Hematopoietic multipotent progenitor cell (in vitro differentiated cells): ENCODE data around the gene AKAP12. TPM values are rescaled to one million over a fixed set of nuclear protein-coding genes. Genes with fewer than 3 reads are reported as not detected.
"Not testable (repeated sequence)": the region's sequence is repeated elsewhere in the genome, so short reads cannot be mapped to it uniquely, and the experiment has no call there.

Source experiments
- DNase-seq, 3 donors: peaks; one replicate each; pipeline ENCODE4 v3.0.0-alpha.2; 2011 to 2015; ENCODE audit warnings: low read depth in 2 of 3, low spot score in 2 of 3
- total RNA-seq: library from RNA; depleted of rRNA; stranded (reverse); fragments of >200 nt; gene quantifications from one replicate; pipeline ENCODE4 v1.2.3, GENCODE V29; 2012

Gene AKAP12
- total RNA-seq, 1 donor = 0.27 TPM

DNA sequence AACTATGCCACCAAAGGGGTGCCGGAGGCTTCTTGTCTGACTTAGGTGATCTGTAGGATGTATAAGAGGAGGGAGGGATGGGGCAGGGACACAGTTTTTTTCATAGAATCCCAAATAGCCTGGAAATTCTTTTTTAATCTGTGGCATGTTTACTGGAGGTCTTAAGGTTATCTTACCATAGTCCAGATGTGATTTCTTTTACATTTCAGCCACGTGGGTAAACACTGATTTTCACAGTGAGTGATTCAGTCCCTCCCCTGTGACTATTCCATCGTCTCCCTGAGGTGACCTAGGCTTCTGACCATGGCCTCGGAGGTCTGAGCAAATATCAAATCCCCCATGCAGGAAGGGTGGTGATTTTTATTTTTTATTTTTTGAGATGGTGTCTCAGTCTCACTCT, 67.7 kb downstream of the AKAP12 start:
- no peak for DNase-seq

- DNase-seq = no peak
Measured at GRCh38 chr6:151309619-151310018, 69.9 kb downstream of the AKAP12 start.

DNA sequence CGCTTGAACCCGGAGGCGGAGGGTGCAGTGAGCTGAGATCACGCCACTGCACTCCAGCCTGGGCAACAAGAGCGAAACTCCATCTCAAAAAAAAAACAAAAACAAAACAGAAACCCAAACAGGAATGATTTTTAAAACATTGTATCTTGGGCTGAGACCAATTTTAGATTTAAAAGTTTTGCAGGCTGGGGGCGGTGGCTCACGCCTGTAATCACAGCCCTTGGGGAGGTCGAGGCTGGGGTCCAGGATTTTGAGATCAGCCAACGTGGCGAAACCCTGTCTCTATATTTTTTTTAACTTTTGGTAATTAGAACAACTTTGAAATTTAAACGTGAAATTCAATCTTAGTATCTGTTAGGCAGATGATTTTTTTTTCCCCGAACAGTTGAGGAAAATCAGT, 70.5 kb downstream of the AKAP12 start:
- no peak for DNase-seq

DNA sequence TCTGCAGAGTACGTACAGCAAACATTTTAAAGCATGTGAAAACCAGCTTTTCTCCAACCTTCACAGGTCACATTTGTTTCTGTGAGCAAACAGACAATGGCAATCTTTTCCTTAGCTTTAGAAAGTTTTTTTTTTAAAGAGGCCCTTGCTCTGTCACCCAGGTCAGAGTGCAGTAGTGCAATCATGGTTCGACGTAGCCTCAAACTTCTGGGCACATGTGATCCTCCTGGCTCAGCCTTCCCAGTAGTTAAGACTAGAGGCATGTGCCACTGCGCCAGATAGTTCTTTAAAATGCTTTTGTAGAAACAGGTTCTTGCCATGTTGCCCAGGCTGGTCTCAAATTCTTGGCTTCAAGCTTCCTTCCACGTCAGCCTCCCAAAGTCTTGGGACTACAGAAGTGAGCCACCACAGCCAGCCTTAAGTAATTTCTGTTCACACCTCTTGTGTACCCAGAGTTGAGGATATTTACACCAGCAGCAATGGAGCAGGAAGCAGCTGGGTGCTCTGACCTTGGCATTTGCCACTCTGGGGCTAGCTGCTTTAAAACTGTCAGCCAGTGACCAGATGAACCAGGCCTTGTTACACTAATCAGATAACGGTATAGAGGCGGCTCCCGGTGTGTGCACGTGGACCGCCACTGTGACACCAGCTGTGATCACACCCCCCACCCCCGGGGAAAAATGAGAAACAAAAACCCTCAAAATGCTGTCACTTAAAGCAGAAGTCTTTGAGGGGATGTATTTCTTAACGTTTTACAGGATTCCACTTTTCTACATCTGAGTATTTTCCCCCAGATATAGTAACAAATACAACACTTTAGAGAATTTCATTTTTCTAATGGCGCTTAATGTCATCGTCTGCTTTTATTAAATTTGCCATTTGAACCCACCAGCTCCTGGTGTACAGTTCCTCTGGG, 71.3 kb downstream of the AKAP12 start:
- DNase-seq = no peak

DNA sequence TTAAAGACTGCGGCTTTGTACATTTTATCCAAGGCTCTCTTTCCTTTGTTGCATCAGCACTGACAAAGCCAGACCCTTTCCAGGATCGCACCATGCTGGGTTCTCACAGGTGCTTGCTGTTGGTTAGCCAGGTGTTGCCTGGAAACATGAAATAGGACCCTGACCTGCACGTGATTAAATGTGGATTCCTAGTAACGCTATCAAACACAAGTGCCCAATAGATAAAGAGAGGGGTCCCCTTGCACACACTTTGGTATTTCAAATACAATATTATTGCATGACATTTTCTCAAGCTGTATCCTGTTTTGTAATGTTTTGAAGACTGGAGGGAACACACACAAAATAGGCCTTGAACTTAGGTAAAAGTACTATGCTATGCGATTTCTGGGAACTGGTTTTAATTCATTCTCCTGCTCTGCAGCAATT, 73.3 kb downstream of the AKAP12 start:
- DNase-seq = no peak

- not testable (repeated sequence) for DNase-seq
Measured at GRCh38 chr6:151315661-151316060, 75.9 kb downstream of the AKAP12 start.

DNA sequence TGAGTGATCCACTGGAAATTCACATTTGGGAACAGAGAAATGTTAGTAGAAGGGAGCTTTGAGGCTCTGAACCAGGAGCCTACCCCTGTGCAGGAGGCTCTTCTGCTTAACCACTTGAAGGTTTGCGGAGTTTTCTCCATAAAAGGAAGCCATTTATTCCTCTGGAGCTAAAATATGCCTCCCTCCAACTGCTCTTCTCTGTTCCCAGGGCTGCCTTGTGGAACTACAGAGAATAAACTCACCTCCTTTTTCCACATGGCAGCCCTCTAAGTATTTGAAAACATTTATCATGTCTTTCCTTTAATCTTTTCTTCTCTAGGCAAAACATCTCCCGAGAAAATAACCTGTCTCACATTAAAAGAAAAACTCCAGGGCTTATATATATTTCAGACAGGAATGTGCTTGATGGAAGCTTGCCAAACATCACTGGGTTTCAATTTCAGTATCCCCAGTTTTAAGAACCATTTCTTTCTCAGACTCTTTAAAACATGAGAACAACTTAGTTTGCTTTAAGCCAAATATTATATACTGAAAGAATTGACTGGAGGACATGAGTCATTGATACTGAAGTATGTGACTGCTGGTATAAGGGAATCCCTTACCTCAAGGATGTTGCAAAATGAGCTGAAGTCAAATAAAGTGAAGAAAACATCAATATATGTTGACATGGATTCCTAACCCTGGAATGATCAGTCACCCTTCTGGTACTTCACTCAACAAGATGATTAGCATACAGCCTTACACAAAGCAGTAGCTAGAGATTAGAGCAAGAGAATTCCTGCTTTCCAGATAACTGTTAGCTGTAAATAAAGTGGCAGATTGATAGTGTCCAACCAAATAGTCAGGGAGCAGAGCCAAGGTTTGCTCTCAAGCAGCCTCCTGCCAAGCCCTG, 77.6 kb downstream of the AKAP12 start:
- no peak for DNase-seq

GRCh38 chr6:151317995-151318365, 78.2 kb downstream of the AKAP12 start:
- DNase-seq = no peak

- DNase-seq = no peak
Measured at GRCh38 chr6:151320140-151320539, 80.4 kb downstream of the AKAP12 start.

DNA sequence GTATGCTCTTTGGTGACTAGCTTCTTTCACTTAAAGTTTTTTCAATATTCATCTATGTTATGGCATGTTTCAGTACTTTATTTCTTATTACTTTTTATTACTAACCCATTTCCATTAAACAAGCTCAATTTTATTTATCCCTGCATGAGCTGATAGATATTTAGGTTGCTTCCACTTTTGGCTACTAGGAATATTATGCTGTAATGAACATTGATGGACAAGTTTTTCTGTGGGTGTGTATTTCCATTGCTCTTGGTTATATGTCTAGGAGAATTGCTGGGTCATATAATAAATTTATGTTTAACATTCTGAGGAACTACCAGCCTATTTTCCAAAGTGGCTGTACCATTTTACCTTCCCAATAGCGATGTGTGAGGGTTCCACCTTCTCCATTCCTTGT, 81.7 kb downstream of the AKAP12 start:
- DNase-seq = no peak

DNA sequence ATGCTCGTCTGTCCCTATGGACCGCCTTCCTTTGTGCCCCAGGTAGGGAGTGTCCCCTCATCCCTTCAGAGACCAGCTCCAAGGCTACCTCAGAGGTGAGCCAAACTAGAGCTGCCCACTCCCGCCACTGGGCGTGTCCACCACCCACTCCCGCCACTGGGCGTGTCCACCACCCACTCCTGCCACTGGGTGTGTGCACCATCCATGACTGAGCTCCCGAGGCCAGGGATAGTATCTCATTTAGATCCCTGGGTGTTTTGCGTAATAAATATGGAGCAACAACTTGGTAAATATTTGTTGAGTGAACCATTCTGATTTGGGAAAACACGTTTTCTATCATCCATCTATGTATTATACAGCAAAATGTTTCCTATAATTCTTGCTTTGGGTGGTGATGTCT, 82.8 kb downstream of the AKAP12 start:
- DNase-seq = no peak

DNA sequence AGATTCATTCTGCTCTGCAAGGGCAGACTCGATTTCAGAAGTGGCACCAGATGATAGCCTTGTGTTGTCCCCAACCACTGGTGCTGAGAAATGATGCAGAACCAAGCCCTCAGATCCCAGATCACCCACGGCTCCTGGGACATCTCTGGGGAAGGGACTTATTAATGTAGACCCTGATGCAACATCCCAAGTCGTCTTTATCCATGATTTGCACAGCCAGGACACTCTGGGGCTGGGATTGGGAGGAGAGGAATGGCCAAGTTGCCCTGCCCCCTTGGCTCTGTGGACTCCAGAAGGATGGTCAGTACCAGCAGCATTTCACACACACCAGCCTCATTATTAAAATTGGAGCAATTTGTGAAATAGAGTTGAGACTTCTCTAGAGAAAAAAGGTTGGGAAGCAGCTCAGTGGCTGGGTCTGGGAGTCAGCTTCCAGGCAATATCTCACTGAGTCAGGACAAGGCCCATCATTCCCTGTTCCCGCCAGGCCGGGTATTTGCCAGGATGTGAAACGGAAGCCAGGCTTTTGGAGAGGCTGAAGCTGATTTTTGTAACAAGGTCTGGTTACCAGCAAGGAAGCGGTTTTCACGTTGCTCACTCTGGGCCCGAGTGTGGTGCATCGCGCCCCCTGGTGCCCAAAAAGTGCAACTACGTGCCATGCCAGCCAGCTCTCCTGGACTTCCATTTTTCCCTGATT, 84.2 kb downstream of the AKAP12 start:
- DNase-seq = peak; percentile 47 to 65 (median 58)

- DNase-seq = no peak
Measured at GRCh38 chr6:151324488-151324825, 84.7 kb downstream of the AKAP12 start.

GRCh38 chr6:151325075-151326050, 85.6 kb downstream of the AKAP12 start:
- DNase-seq = peak in 1 of 3 donors; percentile 32

DNA sequence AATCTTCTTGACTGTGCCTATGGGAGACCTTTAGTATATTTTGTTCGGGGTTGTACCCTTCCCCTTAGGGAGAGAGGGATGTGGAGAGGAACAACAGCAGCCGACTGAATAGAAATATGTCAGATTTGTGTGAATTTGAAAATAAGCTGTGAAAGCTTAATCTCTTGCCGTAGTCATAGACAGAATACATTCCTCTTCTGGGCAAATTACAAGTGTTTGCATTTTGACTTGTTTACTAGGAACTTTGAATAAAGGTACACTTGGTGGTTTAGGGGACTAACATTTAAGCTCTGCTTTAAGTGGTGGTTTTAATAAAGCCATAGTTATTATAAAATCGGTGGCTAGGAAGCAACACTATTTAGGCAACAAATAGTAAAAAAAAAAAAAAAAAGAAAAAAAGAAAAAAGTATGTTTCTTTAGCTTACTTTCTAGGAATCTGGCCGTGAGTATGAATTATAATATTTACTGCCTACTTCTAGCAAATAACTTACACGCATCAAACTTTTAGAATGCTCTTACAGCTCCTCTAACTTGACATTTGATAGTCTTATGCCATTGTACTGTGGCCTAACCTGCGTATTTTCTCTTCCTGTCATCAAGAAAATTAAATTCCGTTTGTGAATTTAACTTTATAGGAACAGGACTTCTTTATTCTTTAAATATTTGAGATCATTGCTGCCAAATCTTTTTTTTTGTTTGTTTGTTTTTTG, 86.5 kb downstream of the AKAP12 start:
- no peak for DNase-seq

- DNase-seq = no peak
Measured at GRCh38 chr6:151327101-151327500, 87.3 kb downstream of the AKAP12 start.

- no peak for DNase-seq
Measured at GRCh38 chr6:151330130-151330696, 90.4 kb downstream of the AKAP12 start.

GRCh38 chr6:151335930-151336329, 96.2 kb downstream of the AKAP12 start:
- no peak for DNase-seq

DNA sequence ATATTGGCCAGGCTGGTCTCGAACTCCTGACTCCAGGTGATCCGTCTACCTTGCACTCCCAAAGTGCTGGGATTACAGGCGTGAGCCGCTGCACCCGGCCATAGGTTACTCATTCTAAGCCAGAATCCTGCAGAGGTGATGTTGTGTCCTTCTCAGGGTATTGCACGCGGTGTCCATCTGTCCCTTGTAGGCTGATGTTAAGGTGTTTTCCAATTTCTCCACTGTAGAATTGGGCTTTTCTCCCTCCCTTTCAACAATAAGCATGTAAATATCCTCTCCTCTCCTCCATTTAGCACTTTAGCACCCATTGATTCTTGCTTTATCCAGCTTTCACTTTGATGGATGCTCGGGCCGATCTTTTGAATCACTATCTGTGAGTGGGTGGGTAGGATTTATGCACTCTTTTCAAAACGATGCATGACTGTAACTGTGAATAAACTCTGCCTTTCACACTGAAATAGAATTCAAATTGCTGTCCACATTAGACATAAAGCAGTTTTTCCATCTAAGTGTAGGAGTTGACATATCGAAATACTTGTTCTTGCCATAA, 99.0 kb downstream of the AKAP12 start:
- DNase-seq = no peak
